ENCODE results near the gene SLC2A11.
A peak's percentile ranks its signal among the peaks of the same experiment; 100 is the strongest.
"Not testable (repeated sequence)": the region's sequence is repeated elsewhere in the genome, so short reads cannot be mapped to it uniquely, and the experiment has no call there.

SLC2A11 gene

DNA sequence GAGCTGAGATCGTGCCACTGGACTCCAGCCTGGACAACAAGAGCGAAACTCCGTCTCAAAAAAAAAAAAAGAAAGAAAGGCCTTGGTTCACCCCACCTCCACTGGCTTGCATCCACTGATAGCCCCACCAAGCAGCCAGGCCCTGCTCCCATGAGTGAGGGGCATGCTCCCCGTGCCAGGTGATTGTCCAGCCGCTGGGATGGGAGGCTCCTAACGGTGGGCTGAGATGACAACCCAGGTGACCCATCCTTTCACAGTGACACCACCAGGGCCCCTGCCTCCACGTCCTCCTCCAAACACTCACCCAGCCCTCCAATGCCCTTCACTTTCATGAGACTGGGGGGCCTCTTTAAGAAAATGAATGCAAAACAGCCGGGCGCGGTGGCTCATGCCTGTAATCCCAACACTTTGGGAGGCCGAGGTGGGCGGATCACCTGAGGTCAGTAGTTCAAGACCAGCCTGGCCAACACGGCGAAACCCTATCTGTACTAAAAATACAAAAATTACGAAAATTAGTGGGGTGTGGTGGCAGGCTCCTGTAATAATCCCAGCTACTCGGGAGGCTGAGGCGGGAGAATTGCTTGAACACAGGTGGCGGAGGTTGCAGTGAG, 10.3 kb upstream of the SLC2A11 start:
- no peak for DNase-seq (ENCODE audit: low read depth in 3 of 3)

GRCh38 chr22:23847991-23848864, 9.4 kb upstream of the SLC2A11 start:
- no peak for DNase-seq (ENCODE audit: low read depth in 3 of 3)

DNA sequence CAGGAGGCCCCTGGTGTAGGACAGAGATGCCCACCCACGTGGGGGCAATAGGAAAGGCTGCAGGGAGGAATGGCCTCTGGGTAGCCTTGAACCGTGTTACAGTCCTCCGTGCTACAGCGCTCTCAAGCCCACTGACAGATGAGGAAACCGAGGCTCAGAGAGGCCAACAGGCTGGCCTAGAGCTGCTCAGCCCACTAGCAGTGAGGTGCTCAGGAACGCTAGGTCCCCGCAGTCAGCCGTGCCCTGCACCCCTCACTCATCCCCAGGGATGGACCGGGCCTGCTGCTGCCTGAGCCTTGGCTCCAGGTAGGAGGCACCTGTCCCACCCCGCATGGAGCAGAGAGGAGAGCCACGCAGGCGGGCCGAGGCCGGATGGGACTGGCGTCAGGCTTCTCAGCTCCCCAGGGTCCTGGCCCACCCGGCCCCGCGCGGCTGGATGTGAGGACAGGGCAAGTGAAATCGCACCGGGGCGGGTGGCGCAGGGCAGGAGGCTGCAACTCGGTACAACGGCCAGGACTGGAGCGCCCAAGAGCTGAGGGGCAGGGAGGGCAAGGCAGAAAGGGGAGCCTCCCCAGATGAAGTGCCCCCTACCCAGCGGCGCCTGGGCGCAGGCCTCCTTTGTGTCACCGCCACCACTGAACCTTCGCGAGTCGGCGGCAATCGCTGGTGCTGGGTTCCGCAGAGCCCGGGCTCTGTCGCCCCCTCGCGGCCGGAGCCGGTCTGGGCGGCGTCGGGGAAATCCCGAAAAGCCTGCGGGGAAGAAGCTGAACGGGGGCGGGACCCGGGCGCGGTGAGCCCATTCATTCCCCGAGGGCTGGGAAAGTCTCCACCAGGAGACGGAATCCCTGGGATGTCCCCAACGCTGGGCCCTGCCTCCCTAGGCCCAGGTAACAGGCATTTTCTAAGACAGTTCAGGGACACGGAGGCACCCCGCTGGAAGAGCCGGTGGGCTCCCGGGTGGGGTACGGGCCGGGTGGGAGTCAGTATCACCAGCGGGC, 8.4 kb upstream of the SLC2A11 start:
- peak; percentile 70 to 83 (median 72) for DNase-seq (ENCODE audit: low read depth in 3 of 3)

- DNase-seq (ENCODE audit: low read depth in 3 of 3): no peak
Observed at GRCh38 chr22:23850136-23850611, 7.5 kb upstream of the SLC2A11 start.

DNA sequence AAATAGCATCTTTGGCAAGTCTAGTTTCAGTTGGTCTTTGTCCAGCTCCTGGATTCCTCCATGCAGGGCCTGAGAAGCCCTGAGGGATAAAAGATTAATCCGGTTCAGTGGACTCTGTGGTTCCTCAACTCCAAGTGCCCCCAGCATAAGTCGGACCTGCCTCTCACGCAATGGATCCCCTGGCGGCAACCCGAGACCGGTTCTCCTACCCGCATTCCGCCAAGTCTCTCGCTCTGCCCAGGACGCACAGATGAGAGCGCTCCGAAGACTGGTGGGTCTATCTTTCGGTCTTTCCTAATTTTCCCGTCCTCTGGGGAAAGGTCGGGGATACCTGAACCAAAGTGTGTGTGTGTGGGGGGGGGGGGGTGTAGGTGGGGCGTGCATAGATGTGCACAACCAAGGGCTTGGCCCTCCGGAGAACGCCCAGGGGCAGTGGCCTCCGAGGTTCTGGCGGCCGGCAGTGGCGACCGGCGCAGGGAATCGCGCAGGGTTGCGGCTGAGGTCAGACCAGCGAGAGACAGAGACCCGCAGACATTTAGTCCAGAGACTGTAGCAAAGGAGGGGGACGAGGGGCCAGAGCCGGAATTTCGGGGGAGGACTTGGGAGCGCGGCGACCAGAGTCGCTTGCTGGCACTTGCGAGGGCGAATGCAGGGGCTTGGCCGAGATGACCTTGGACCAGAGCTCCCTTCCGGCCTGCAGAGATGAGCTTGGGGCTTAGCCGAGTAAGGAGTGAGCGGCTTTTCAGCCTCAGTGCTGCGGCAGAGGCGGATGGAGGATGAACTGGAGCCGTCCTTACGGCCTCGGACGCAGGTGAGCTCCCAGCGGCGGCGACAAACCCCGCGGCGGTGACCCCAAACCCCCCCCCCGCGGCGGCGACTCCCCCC, 712 bp upstream of the SLC2A11 start:
- no peak for DNase-seq (ENCODE audit: low read depth in 3 of 3)

- DNase-seq (ENCODE audit: low read depth in 3 of 3): no peak
Observed at GRCh38 chr22:23858484-23858815, 775 bp downstream of the SLC2A11 start.

- DNase-seq (ENCODE audit: low read depth in 3 of 3): no peak
Observed at GRCh38 chr22:23859201-23859600, 1.5 kb downstream of the SLC2A11 start.

DNA sequence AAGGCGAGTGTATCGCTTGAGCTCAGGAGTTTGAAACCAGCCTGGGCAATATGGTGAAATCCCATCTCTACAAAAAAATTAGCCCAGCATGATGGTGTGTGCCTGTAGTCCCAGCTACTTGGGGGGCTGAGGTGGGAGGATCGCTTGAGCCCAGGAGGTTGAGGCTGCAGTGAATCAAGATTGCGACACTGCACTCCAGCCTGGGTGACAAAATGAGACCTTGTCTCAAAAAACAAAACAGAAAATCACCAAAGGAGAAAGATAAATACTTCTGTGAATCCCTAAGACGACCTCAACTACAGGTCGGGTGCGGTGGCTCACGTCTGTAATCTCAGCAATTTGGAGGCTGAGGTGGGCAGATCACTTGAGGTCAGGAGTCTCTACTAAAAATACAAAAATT, 2.5 kb downstream of the SLC2A11 start:
- not testable (repeated sequence) for DNase-seq (ENCODE audit: low read depth in 3 of 3)

DNA sequence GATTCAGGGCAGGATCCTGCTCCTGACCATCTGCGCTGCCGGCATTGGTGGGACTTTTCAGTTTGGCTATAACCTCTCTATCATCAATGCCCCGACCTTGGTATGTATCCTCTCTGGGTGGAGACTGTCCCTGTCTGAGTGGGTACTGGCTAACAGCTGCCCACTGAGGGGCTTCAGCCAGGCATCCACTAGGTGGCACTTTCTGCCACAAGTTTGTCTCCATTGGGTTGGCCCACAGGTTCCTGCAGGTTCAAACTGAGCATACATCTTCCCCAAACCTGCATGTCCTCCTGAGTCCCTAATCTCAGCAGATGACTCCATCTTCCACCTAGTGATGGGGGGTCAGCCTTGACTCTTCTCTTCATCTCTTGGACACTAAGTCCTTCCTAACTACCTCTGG, 4.4 kb downstream of the SLC2A11 start:
- no peak for DNase-seq (ENCODE audit: low read depth in 3 of 3)

DNA sequence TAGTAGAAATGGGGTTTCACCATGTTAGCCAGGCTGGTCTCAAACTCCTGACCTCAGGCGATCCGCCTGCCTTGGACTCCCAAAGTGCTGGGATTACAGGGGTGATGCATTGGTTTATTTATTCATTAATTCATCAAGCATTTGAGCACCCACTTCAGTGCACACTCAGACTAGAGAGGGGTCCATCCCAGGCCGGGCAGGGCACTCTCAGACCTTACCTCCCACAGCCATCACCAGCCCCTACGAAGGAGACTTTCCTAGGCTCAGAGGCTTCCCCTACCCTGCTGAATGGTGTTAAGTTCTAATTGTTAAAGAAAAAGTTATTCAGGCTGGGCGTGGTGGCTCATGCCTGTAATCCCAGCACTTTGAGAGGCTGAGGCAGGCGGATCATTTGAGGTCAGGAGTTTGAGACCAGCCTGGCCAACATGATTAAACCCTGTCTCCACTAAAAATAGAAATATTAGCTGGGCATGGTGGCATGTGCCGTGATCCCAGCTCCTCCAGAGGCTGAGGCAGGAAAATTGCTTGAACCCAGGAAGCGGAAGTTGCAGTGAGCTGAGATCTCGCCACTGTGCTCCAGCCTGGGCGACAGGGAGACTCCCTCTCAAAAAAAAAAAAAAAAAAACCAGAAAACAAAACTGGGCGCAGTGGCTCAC, 7.0 kb downstream of the SLC2A11 start:
- DNase-seq (ENCODE audit: low read depth in 3 of 3): not testable (repeated sequence)

DNA sequence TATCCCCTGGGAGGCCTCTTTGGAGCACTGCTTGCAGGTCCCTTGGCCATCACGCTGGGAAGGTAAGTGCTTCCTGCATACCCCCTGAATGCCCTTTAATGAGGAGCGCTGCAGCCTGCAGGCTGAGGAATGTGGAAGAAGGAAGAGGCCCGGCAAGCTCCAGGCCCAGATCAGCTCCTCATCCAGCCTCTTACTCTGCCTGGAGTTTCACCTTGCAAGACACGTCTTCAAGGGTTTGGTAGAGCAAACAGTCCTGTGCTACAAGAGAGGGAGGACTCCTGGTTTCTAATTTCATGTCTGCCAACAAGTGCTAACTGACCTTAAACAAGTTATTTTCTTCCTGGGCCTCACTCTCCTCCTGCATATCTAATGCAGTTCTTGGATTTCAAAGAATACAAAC, 10.9 kb downstream of the SLC2A11 start:
- DNase-seq (ENCODE audit: low read depth in 3 of 3): no peak

DNA sequence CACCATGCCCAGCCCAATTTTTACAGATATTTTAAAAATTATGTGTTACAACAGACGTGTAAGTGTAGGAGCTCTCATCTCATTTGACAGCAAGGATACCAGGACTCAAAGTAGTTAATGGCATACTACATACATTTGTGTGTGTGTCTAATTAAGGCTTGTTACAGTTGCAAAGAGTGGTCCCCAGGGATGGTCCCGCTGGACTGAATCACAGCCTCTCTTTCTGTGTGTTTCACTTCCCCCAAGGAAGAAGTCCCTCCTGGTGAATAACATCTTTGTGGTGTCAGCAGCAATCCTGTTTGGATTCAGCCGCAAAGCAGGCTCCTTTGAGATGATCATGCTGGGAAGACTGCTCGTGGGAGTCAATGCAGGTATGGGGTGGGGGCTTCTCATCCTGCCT, 17.2 kb downstream of the SLC2A11 start:
- DNase-seq (ENCODE audit: low read depth in 3 of 3): no peak

- no peak for DNase-seq (ENCODE audit: low read depth in 3 of 3)
Observed at GRCh38 chr22:23875801-23876200, 18.1 kb downstream of the SLC2A11 start.

- DNase-seq (ENCODE audit: low read depth in 3 of 3): no peak
Observed at GRCh38 chr22:23877566-23877965, 19.9 kb downstream of the SLC2A11 start.

DNA sequence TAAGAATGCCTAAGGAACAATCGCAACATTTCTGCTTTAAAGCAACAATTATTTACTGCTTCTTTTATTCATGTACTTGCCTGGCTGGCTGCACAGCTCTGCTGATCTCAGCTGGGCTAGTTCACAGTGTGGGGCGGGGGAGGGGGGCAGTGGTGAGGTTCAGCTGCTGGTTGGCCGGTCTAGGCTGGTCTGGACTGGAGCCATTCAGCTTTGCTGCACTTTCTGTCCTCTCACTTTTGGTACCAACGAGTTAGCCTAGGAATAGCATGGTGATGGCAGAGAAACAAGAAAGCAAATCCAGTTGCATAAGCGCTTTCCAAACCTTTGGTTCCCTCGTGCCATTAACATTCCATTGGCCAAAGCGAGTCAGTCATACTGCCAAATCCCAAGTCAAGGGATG, 20.5 kb downstream of the SLC2A11 start:
- no peak for DNase-seq (ENCODE audit: low read depth in 3 of 3)

- no peak for DNase-seq (ENCODE audit: low read depth in 3 of 3)
Observed at GRCh38 chr22:23882370-23882769, 24.7 kb downstream of the SLC2A11 start.

- no peak for DNase-seq (ENCODE audit: low read depth in 3 of 3)
Observed at GRCh38 chr22:23883658-23884057, 26.0 kb downstream of the SLC2A11 start.

- DNase-seq (ENCODE audit: low read depth in 3 of 3): no peak
Observed at GRCh38 chr22:23884140-23884539, 26.5 kb downstream of the SLC2A11 start.

GRCh38 chr22:23888615-23889401, 31.1 kb downstream of the SLC2A11 start:
- DNase-seq (ENCODE audit: low read depth in 3 of 3): no peak

DNA sequence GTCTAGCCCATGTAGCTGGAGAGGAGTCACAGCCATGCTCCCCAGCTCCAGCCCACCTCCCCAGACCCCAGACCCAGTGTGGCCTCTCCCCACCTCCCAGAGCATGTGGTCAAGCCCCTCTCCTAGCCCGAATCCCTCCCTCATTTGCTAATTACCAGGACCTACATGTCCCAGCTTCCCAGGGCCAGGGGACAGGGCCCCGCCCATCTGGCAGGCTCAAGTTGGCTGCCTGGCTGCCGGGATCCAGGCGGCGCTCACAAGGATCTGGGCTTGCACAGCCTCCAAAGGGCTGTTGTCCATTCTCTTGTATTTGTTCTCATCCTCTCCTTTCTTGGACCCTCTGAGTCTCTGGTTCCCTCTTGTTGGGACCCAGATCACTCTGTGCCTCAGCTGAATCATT, 31.9 kb downstream of the SLC2A11 start:
- DNase-seq (ENCODE audit: low read depth in 3 of 3): no peak
